Measurements from ENCODE around the gene FCGR2B.
"Not testable (repeated sequence)": the region's sequence is repeated elsewhere in the genome, so short reads cannot be mapped to it uniquely, and the experiment has no call there.

DNA sequence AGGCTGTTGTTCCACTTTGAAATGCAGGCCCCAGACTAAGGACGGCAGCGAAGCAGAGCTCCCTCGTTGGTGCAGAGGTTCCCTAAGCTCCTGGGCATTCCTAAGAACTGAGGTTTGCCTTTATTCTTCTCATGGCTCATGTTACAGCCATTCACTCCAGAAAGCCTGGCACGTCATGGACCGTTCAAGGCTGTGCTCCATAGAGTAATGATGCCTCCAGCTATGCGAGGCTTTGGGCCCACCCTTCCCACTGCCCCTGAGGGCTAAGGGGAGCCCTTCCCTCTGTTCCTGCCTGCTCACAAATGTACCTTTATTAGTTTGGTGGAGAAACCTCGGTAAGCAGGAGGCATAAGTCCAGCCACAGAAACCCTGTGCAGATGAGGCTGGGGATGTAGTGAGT lies 10.5 kb downstream of the FCGR2B start:
- TF ChIP-seq, protein P1, sequence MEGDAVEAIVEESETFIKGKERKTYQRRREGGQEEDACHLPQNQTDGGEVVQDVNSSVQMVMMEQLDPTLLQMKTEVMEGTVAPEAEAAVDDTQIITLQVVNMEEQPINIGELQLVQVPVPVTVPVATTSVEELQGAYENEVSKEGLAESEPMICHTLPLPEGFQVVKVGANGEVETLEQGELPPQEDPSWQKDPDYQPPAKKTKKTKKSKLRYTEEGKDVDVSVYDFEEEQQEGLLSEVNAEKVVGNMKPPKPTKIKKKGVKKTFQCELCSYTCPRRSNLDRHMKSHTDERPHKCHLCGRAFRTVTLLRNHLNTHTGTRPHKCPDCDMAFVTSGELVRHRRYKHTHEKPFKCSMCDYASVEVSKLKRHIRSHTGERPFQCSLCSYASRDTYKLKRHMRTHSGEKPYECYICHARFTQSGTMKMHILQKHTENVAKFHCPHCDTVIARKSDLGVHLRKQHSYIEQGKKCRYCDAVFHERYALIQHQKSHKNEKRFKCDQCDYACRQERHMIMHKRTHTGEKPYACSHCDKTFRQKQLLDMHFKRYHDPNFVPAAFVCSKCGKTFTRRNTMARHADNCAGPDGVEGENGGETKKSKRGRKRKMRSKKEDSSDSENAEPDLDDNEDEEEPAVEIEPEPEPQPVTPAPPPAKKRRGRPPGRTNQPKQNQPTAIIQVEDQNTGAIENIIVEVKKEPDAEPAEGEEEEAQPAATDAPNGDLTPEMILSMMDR (tag by site-specific recombination; IDR thresholded peaks at IDR 0.05): not testable (repeated sequence)
- TF ChIP-seq ZNF311 (tag by site-specific recombination; IDR thresholded peaks at IDR 0.05; ENCODE audit: borderline replicate concordance); ZNF335 (tag by site-specific recombination; conservative IDR thresholded peaks at IDR 0.05); ZFP37 (tag by site-specific recombination; IDR thresholded peaks at IDR 0.05); ZNF292 (tag by site-specific recombination; IDR thresholded peaks at IDR 0.05; ENCODE audit: borderline replicate concordance, low read depth); ZNF433 (tag by site-specific recombination; IDR thresholded peaks at IDR 0.05; ENCODE audit: low read depth): not testable (repeated sequence)
- TF ChIP-seq, protein P2, sequence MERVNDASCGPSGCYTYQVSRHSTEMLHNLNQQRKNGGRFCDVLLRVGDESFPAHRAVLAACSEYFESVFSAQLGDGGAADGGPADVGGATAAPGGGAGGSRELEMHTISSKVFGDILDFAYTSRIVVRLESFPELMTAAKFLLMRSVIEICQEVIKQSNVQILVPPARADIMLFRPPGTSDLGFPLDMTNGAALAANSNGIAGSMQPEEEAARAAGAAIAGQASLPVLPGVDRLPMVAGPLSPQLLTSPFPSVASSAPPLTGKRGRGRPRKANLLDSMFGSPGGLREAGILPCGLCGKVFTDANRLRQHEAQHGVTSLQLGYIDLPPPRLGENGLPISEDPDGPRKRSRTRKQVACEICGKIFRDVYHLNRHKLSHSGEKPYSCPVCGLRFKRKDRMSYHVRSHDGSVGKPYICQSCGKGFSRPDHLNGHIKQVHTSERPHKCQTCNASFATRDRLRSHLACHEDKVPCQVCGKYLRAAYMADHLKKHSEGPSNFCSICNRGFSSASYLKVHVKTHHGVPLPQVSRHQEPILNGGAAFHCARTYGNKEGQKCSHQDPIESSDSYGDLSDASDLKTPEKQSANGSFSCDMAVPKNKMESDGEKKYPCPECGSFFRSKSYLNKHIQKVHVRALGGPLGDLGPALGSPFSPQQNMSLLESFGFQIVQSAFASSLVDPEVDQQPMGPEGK (tag by site-specific recombination; IDR thresholded peaks at IDR 0.05): not testable (repeated sequence)

All from HEK293 (cell line).